GM12878 (cell line): ENCODE data around the gene SH3BGRL2. TPM values are rescaled to one million over a fixed set of nuclear protein-coding genes. Genes with fewer than 3 reads are reported as not detected.
A peak's percentile ranks its signal among the peaks of the same experiment; 100 is the strongest.

Source experiments
- ATAC-seq: fragments of 200-7000 bp; cut with Tn5 transposase; 3 replicates; pipeline ENCODE4 v1.9.1; 2020; ENCODE audit warnings: mild to moderate bottlenecking, moderate library complexity
- BruUV-seq: library from RNA; stranded (reverse); fragments of 400-500 nt; replicated peaks from 2 replicates; lab custom pipeline; 2021; lab: Mats Ljungman, UMichigan
- CTCF ChIA-PET: fragments of 300-600 bp; sonication (Branson Sonifier 250); formaldehyde crosslinking; extraction: SDS; loops from one replicate; lab custom pipeline; 2021; ENCODE audit warnings: inconsistent platforms; lab: Yijun Ruan, JAX
- POLR2A ChIA-PET: fragments of 350-600 bp; formaldehyde crosslinking; extraction: SDS; loops from one replicate; lab custom pipeline; 2021; ENCODE audit warnings: inconsistent platforms; lab: Charles Lee
- RAD21 ChIA-PET: fragments of 300-600 bp; sonication (Branson Sonifier 250); formaldehyde crosslinking; loops from one replicate; lab custom pipeline; 2023; ENCODE audit warnings: antibody characterized with exemption; ENCODE audit not compliant: unreplicated experiment; lab: Charles Lee
- SMC1A ChIA-PET: fragments of 300-600 bp; sonication (Branson Sonifier 250); formaldehyde crosslinking; loops from one replicate; lab custom pipeline; 2023; ENCODE audit not compliant: unreplicated experiment, uncharacterized antibody; lab: Charles Lee
- DNase-seq: peaks from one replicate; pipeline ENCODE4 v3.0.0-alpha.2; 2011; ENCODE audit warnings: low read depth, low spot score
- FAIRE-seq: peaks from 3 replicates; lab custom pipeline; 2011; peaks lifted over from hg19 to GRCh38; lab: Jason Lieb, UNC
- H2AFZ ChIP-seq: 2 replicates; pipeline ENCODE4 v1.6.0; 2011; ENCODE audit warnings: low read depth, low read length, control low read depth; ENCODE audit not compliant: control insufficient read depth
- H3K27ac ChIP-seq: 2 replicates; pipeline ENCODE4 v1.5.1; 2011; ENCODE audit warnings: control low read depth; ENCODE audit not compliant: control insufficient read depth, insufficient read depth
- H3K27me3 ChIP-seq, 2 experiments: replicated peaks in 1 of 2; 2 replicates each; pipeline versions ENCODE4 v1.6.0 to v1.6.1; 2011; ENCODE audit warnings: low read length in 1 of 2; ENCODE audit not compliant: control insufficient read depth in 2 of 2, insufficient read depth in 2 of 2
- H3K36me3 ChIP-seq, 2 experiments: 2 replicates each; pipeline ENCODE4 v1.5.1; 2011; ENCODE audit warnings: low read length in 1 of 2; ENCODE audit not compliant: control insufficient read depth in 2 of 2, insufficient read depth in 2 of 2
- H3K4me1 ChIP-seq: 2 replicates; pipeline ENCODE4 v1.6.1; 2011; ENCODE audit warnings: mild to moderate bottlenecking, low read length, moderate library complexity, mixed read lengths; ENCODE audit not compliant: control insufficient read depth, insufficient read depth
- H3K4me2 ChIP-seq: 2 replicates; pipeline ENCODE4 v1.6.0; 2011; ENCODE audit warnings: control low read depth; ENCODE audit not compliant: control insufficient read depth, insufficient read depth
- H3K4me3 ChIP-seq: fragments of 200-600 bp; sonication (generic); 2 replicates; pipeline ENCODE4 v1.5.1; 2016
- H3K79me2 ChIP-seq: 2 replicates; pipeline ENCODE4 v1.6.0; 2011; ENCODE audit warnings: low read length; ENCODE audit not compliant: control insufficient read depth, insufficient read depth
- H3K9ac ChIP-seq: 2 replicates; pipeline ENCODE4 v1.8.0; 2011; ENCODE audit warnings: low read length, control low read depth, mixed read lengths; ENCODE audit not compliant: control insufficient read depth, insufficient read depth
- H3K9me3 ChIP-seq: replicated peaks from 3 replicates; pipeline ENCODE4 v1.5.1; 2011; ENCODE audit warnings: mild to moderate bottlenecking, low read length; ENCODE audit not compliant: control insufficient read depth, insufficient read depth
- H4K20me1 ChIP-seq: 2 replicates; pipeline ENCODE4 v1.6.0; 2011; ENCODE audit not compliant: control insufficient read depth, insufficient read depth
- CTCF ChIP-seq, 3 experiments: IDR thresholded peaks in 2 of 3; conservative IDR thresholded peaks in 1 of 3; 2 replicates each; pipeline ENCODE4 v1.5.1; 2011; ENCODE audit warnings: low read depth in 3 of 3, low read length in 3 of 3, mild to moderate bottlenecking in 3 of 3, control low read depth in 2 of 3, moderate library complexity in 2 of 3, inconsistent platforms in 1 of 3, mixed read lengths in 1 of 3; ENCODE audit not compliant: control insufficient read depth in 2 of 3, insufficient read depth in 1 of 3; ENCODE audit errors: extremely low read depth in 1 of 3
- MYB ChIP-seq: fragments of 150-350 bp; IDR thresholded peaks from 2 replicates; pipeline ENCODE4 v1.6.1; 2014; ENCODE audit warnings: mild to moderate bottlenecking, low read depth, low read length, borderline replicate concordance
- PKNOX1 ChIP-seq: fragments of 450-650 bp; IDR thresholded peaks from 2 replicates; pipeline ENCODE4 v1.6.1; 2016; ENCODE audit warnings: mild to moderate bottlenecking
- RAD21 ChIP-seq: IDR thresholded peaks from 2 replicates; pipeline ENCODE4 v1.6.1; 2011; ENCODE audit warnings: mild to moderate bottlenecking, low read depth, low read length, moderate library complexity; ENCODE audit not compliant: insufficient read depth
- RUNX3 ChIP-seq: IDR thresholded peaks from 2 replicates; pipeline ENCODE4 v1.6.1; 2012; ENCODE audit warnings: low read length, inconsistent platforms
- WGBS: methylation state at CpG from one replicate; pipeline ENCODE4 v1.1.6; 2016; ENCODE audit warnings: low lambda C conversion rate; ENCODE audit not compliant: insufficient replicate concordance, insufficient coverage; ENCODE audit errors: missing lambda C conversion rate; 5-methylcytosine and 5-hydroxymethylcytosine counted together
- in situ Hi-C: fragments of 300-500 bp; cut with MboI; formaldehyde crosslinking; loops from 9 replicates; pipeline ENCODE4 v1.14.3; 2018; ENCODE audit warnings: mixed read lengths
- intact Hi-C: fragments of 100-400 bp; cut with micrococcal nuclease; formaldehyde crosslinking; loops from one replicate; pipeline ENCODE4 v1.14.2; 2022; ENCODE audit not compliant: unreplicated experiment
- polyA plus RNA-seq, 11 experiments: library from polyadenylated mRNA; depleted of rRNA in 4 of 11; unstranded in 6 of 11; stranded (reverse) in 5 of 11; fragments of >200 nt; fragmentation: Nextera tagmentation in 4 of 11; fragmentation: Illumina TruSeq in 1 of 11; extraction: Ambion mirVana in 4 of 11; extraction: Trizol in 1 of 11; gene quantifications; 1 replicate in 1 of 11; 2 replicates in 10 of 11; pipeline versions ENCODE4 v1.2.1 to v1.2.3, GENCODE V29; 2011 to 2016; ENCODE audit warnings: inconsistent platforms in 2 of 11, missing spikeins in 2 of 11, low read depth in 1 of 11
- total RNA-seq, 4 experiments: library from RNA; depleted of rRNA in 3 of 4; stranded (reverse); fragments of >200 nt in 3 of 4; fragmentation: Illumina TruSeq in 1 of 4; extraction: Trizol in 1 of 4; gene quantifications; 2 replicates each; pipeline versions ENCODE4 v1.2.1 to v1.2.3, GENCODE V29; 2013 to 2021

Gene SH3BGRL2
- total and polyA plus RNA-seq, 10 of the 15 experiments (the other 5 are each of a cell fraction or from before 2014, with no cell fraction given) = 0.03 to 0.37 (median 0.21) TPM

GRCh38 chr6:79640146-79641111, 9.3 kb downstream of the SH3BGRL2 start:
- TF ChIP-seq RUNX3 (no peak), PKNOX1 (peak; percentile 55; the same call in 1 of the 2 replicates)
- Histone ChIP-seq H3K4me2 (no peak overlapping the region), H3K79me2 (no peaks in the 10 kb centered on the region), H4K20me1 (no peaks in the 10 kb centered on the region), H3K27me3 (no peaks in the 10 kb centered on the region; a peak in 2 of 4 replicates), H3K4me1 (no peaks in the 10 kb centered on the region), H3K36me3 (no peaks in the 10 kb centered on the region), H3K27ac (no peak overlapping the region), H3K9ac (no peak overlapping the region), H2AFZ (no peak overlapping the region), H3K4me3 (no peak overlapping the region), H3K9me3 (no peaks in the 10 kb centered on the region)
- WGBS = 26% methylated on average over 4 of the region's 4 CpGs
- no peak for ATAC-seq
- POLR2A ChIA-PET = no interaction called here
- CTCF ChIA-PET = interaction anchor here (1.3 to 1.5 kb wide), 2 partner anchors 10 to 14 kb away, joined by 3 to 4 read pairs; partner anchors contain the start of gene SH3BGRL2
- RAD21 ChIA-PET = interaction anchor here (1.3 kb wide), 1 partner anchor 8 kb away, joined by 3 read pairs; no protein-coding TSS in a partner anchor
- SMC1A ChIA-PET = interaction anchor here (0.9 to 1.0 kb wide), 2 partner anchors 28 to 96 kb away, joined by 3 read pairs; no protein-coding TSS in a partner anchor
- no peak for FAIRE-seq
- BruUV-seq = no TSS peak
- intact Hi-C loops = no loop called here
- in situ Hi-C loops = no loop called here
- no peak for DNase-seq

- no peak for DNase-seq
- H4K20me1 ChIP-seq = no peaks in the 10 kb centered on the region
- no peak for FAIRE-seq
- peak; percentile 28; the same call in 1 of the 2 replicates for TF ChIP-seq RAD21
- TF ChIP-seq MYB = no peak
- TF ChIP-seq CTCF (IDR thresholded peaks at IDR 0.05 in 2 of 3, conservative IDR thresholded peaks at IDR 0.05 in 1 of 3; ENCODE audit: control insufficient read depth in 2 of 3, extremely low read depth in 1 of 3, insufficient read depth in 1 of 3, low read depth in 3 of 3, low read length in 3 of 3) = peak in 1 of 3 experiments; percentile 13; a peak in 2 of 6 replicates
- no peaks in the 10 kb centered on the region for H3K79me2 ChIP-seq
- H3K4me1 ChIP-seq = no peaks in the 10 kb centered on the region
- no peaks in the 10 kb centered on the region; a peak in 1 of 4 replicates for H3K27me3 ChIP-seq
- no peak overlapping the region for H3K4me3 ChIP-seq
- no peak overlapping the region for H3K27ac ChIP-seq
- no peaks in the 10 kb centered on the region for H3K36me3 ChIP-seq
- RAD21 ChIA-PET = no interaction called here
- no TSS peak for BruUV-seq
- no peak overlapping the region for H3K9ac ChIP-seq
- intact Hi-C loops (no loop called here), in situ Hi-C loops (no loop called here)
- 2% methylated on average over 3 of the region's 3 CpGs for WGBS
- CTCF ChIA-PET = interaction anchor here (1.0 kb wide), 1 partner anchor 168 kb away, joined by 3 read pairs; no protein-coding TSS in a partner anchor
- peak; percentile 70 for ATAC-seq
- POLR2A ChIA-PET = no interaction called here
- H2AFZ ChIP-seq = no peak overlapping the region
- no peak overlapping the region for H3K4me2 ChIP-seq
- SMC1A ChIA-PET = interaction anchor here (1.0 kb wide), 1 partner anchor 26 kb away, joined by 3 read pairs; no protein-coding TSS in a partner anchor
- no peaks in the 10 kb centered on the region for H3K9me3 ChIP-seq
These were observed 14.9 kb downstream of the SH3BGRL2 start for GRCh38 chr6:79646006-79646405.
